ENCODE measurements around the gene OR6A2. TPM values are rescaled to one million over a fixed set of nuclear protein-coding genes. Genes with fewer than 3 reads are reported as not detected.

OR6A2 gene
- total and polyA plus RNA-seq, 10 of the 15 experiments (the other 5 are each of a cell fraction or from before 2014, with no cell fraction given) = 0.04 to 0.17 TPM; not detected in 8

DNA sequence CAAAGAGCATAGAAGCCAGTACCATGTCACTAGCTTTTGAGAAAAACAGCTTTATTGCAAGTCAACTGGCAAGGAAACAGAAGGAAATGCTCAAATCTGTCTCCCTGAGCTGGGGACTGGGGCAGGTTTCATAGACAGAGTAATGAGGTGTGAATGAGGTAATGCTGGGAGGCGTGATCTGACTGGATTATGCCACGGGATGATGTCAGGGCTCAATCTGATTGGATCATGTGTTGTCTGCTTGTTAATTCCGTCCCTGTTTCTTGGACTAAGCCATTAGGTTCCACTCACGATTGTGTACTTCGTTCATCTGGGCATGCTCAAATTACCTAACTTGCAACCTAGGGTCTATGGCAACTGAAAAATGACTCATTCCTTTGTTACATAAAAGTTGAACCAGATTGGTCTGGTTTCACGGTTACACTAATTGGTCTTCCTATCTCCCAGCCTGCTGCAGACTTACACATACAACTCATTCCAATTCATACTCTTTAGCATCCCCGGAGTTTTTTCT, 25.8 kb upstream of the OR6A2 start:
- intact Hi-C loops (cut with micrococcal nuclease; ENCODE audit: unreplicated experiment) = no loop called here
- Histone ChIP-seq H3K4me3 (no peak overlapping the region), H3K4me2 (ENCODE audit: control insufficient read depth, insufficient read depth) (no peak overlapping the region), H3K79me2 (ENCODE audit: control insufficient read depth, insufficient read depth, low read length) (no peaks in the 10 kb centered on the region), H3K36me3 (ENCODE audit: control insufficient read depth in 2 of 2, insufficient read depth in 2 of 2, low read length in 1 of 2) (no peaks in the 10 kb centered on the region), H3K27me3 (replicated peaks in 1 of 2; ENCODE audit: control insufficient read depth in 2 of 2, insufficient read depth in 2 of 2, low read length in 1 of 2) (no peaks in the 10 kb centered on the region), H3K27ac (ENCODE audit: control insufficient read depth, insufficient read depth) (no peak overlapping the region), H3K9ac (ENCODE audit: control insufficient read depth, insufficient read depth, low read length) (no peak overlapping the region), H3K9me3 (replicated peaks; ENCODE audit: control insufficient read depth, insufficient read depth, low read length) (no peaks in the 10 kb centered on the region), H4K20me1 (ENCODE audit: control insufficient read depth, insufficient read depth) (no peaks in the 10 kb centered on the region), H2AFZ (ENCODE audit: control insufficient read depth, low read depth, low read length) (no peak overlapping the region), H3K4me1 (ENCODE audit: control insufficient read depth, insufficient read depth, low read length) (no peaks in the 10 kb centered on the region)
- TF ChIP-seq ZNF622 (IDR thresholded peaks at IDR 0.05) (no peak), RAD21 (IDR thresholded peaks at IDR 0.05; ENCODE audit: insufficient read depth, low read depth, low read length) (no peak), ZNF384 (IDR thresholded peaks at IDR 0.05; ENCODE audit: borderline replicate concordance, low read depth, low read length) (no peak), CBFB (IDR thresholded peaks at IDR 0.05; ENCODE audit: low read depth) (no peak), RCOR1 (conservative IDR thresholded peaks at IDR 0.05; ENCODE audit: low read depth, low read length) (no peak), POU2F2 (IDR thresholded peaks at IDR 0.05; ENCODE audit: borderline replicate concordance, low read depth, low read length) (no peak)
- TF ChIP-seq, protein P1, sequence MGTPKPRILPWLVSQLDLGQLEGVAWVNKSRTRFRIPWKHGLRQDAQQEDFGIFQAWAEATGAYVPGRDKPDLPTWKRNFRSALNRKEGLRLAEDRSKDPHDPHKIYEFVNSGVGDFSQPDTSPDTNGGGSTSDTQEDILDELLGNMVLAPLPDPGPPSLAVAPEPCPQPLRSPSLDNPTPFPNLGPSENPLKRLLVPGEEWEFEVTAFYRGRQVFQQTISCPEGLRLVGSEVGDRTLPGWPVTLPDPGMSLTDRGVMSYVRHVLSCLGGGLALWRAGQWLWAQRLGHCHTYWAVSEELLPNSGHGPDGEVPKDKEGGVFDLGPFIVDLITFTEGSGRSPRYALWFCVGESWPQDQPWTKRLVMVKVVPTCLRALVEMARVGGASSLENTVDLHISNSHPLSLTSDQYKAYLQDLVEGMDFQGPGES (IDR thresholded peaks at IDR 0.05) = no peak
- FAIRE-seq = no peak
- DNase-seq (ENCODE audit: low read depth, low spot score) = no peak
- ATAC-seq = peak; percentile 84
- ChIA-PET POLR2A (no interaction called here), RAD21 (ENCODE audit: unreplicated experiment) (no interaction called here), SMC1A (ENCODE audit: uncharacterized antibody, unreplicated experiment) (interaction anchor here (1.1 kb wide), 1 partner anchor 70 kb away, joined by 3 read pairs; no protein-coding TSS in a partner anchor), CTCF (interaction anchor here (1.5 to 2.4 kb wide), 3 partner anchors 8 to 14 kb away, joined by 3 to 24 read pairs (median 5); no protein-coding TSS in a partner anchor)
- in situ Hi-C loops (cut with MboI) = no loop called here
- BruUV-seq (replicated peaks) = no TSS peak
- WGBS (ENCODE audit: insufficient coverage, insufficient replicate concordance, low lambda C conversion rate, missing lambda C conversion rate) = 27% methylated on average over 7 of the region's 7 CpGs
